AG04450 (cell line): ENCODE results near the gene RILPL2. TPM values are rescaled to one million over a fixed set of nuclear protein-coding genes. Genes with fewer than 3 reads are reported as not detected.
"Not testable (repeated sequence)": the region's sequence is repeated elsewhere in the genome, so short reads cannot be mapped to it uniquely, and the experiment has no call there.

ENCODE experiments used
- CTCF ChIA-PET: fragments of 300-600, 350-600 bp; formaldehyde crosslinking; extraction: SDS; loops from one replicate; lab custom pipeline; 2022; ENCODE audit warnings: antibody characterized with exemption, inconsistent platforms; lab: Charles Lee
- POLR2A ChIA-PET: fragments of 350-600 bp; formaldehyde crosslinking; extraction: SDS; loops from one replicate; lab custom pipeline; 2021; ENCODE audit warnings: antibody characterized with exemption, inconsistent platforms; lab: Yijun Ruan, JAX
- DNase-seq: peaks from one replicate; pipeline ENCODE4 v3.0.0-alpha.2; 2011; ENCODE audit warnings: low read depth, low spot score
- H3K27ac ChIP-seq: one replicate; pipeline ENCODE4 v1.5.1; 2012; ENCODE audit warnings: low read depth, low read length, control low read depth
- H3K27me3 ChIP-seq: one replicate; pipeline ENCODE4 v1.6.0; 2012; ENCODE audit warnings: low read length; ENCODE audit not compliant: control insufficient read depth, insufficient read depth
- H3K4me3 ChIP-seq: 2 replicates; pipeline ENCODE4 v1.5.1; 2011; ENCODE audit warnings: mild to moderate bottlenecking, low read depth, low read length, control low read depth
- H3K9me3 ChIP-seq: 2 replicates; pipeline ENCODE4 v1.5.1; 2012; ENCODE audit warnings: low read length; ENCODE audit not compliant: control insufficient read depth, insufficient read depth
- polyA plus RNA-seq: library from polyadenylated mRNA; depleted of rRNA; stranded (reverse); fragments of >200 nt; gene quantifications from 2 replicates; pipeline ENCODE4 v1.2.3, GENCODE V29; 2011
- TF ChIP-seq, protein P1 (sequence below): IDR thresholded peaks from 2 replicates; pipeline ENCODE4 v1.5.1; 2011; ENCODE audit warnings: low read depth, low read length, control low read depth, inconsistent platforms

Gene RILPL2
- polyA plus RNA-seq, 1 experiment = 2.9 TPM

DNA sequence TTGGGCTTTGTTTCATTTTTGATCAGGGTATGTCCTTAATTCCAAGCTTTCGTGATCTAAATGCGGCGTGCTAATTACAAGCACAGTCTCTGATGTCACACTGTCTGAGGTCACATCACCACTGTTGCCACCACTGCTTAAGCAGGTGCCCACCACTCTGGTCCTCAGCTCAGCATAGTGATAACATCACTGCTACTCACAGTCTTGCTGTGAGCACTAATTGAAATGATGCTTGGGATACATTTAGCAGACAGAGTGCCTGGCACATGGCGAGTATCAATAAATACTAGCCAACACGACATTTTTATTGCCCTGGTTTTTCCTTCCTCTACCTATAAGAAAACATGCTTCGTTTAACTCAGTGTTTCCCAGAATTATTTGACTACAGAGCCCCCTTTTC, 7.9 kb downstream of the RILPL2 start:
- no peak for DNase-seq
- peaks cover 2% of the 10 kb centered on the region; the same call in 1 of the 2 replicates for H3K9me3 ChIP-seq
- POLR2A ChIA-PET = no interaction called here
- H3K27ac ChIP-seq = no peak overlapping the region
- CTCF ChIA-PET = no interaction called here
- TF ChIP-seq, protein P1, sequence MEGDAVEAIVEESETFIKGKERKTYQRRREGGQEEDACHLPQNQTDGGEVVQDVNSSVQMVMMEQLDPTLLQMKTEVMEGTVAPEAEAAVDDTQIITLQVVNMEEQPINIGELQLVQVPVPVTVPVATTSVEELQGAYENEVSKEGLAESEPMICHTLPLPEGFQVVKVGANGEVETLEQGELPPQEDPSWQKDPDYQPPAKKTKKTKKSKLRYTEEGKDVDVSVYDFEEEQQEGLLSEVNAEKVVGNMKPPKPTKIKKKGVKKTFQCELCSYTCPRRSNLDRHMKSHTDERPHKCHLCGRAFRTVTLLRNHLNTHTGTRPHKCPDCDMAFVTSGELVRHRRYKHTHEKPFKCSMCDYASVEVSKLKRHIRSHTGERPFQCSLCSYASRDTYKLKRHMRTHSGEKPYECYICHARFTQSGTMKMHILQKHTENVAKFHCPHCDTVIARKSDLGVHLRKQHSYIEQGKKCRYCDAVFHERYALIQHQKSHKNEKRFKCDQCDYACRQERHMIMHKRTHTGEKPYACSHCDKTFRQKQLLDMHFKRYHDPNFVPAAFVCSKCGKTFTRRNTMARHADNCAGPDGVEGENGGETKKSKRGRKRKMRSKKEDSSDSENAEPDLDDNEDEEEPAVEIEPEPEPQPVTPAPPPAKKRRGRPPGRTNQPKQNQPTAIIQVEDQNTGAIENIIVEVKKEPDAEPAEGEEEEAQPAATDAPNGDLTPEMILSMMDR = no peak
- H3K4me3 ChIP-seq = no peak overlapping the region
- H3K27me3 ChIP-seq = no peaks in the 10 kb centered on the region

DNA sequence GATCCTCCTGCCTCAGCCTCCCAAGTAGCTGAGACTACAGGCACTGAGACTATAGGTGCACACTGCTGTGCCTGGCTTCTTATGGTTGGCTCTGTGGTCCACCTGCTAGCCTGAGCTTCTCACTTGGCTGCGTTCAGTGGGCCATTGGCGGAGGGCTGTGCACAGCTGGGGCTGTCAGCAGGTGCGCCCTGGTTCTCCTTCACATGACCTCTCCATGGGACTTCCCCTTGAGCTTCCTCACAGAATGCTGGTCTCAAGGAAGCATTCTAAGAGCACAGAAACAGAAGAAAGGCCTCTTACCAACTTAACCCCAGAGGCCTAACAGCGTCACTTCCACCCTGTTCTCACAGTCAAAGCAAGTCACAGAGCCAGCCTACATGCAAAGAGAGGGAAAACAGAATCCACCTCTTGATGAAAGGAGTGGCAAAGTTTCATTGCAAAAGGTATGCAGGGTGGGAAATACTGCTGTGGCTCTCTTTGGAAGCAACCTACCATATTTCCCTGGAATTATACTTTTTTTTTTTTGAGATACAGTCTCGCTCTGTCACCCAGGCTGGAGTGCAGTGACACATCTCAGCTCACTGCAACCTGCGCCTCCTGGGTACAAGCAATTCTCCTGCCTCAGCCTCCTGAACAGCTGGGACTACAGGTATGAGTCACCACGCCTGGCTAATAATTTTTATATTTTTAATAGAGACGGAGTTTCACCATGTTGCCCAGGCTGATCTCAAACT, 9.3 kb downstream of the RILPL2 start:
- DNase-seq = no peak
- ChIA-PET POLR2A (no interaction called here), CTCF (no interaction called here)
- no peak overlapping the region for H3K27ac ChIP-seq
- no peak overlapping the region for H3K4me3 ChIP-seq
- H3K9me3 ChIP-seq = peaks cover 3% of the 10 kb centered on the region; the same call in 1 of the 2 replicates
- H3K27me3 ChIP-seq = no peaks in the 10 kb centered on the region
- TF ChIP-seq, protein P1 = no peak

DNA sequence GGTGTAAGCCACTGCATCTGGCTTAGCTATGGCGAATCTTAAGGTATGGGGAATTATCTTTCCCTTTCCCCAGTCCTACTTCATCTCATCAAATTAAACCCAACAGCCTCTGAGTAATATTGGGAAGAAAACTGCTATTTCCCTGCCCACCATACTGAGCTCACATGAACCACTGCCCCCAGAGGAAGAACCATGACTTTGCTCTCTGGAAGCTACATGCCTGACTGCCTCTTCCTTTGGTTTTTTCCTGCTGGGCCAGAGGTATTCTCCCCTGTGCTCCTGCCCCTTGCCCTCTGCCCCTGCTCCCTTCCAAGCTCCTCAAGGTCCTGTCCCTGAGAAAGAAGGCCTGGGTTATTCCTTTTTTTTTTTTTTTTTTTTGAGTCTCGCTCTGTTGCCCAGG, 15.2 kb downstream of the RILPL2 start:
- TF ChIP-seq, protein P1 = no peak
- CTCF ChIA-PET = no interaction called here
- POLR2A ChIA-PET = no interaction called here
- no peak for DNase-seq
- H3K9me3 ChIP-seq = 0 out of 2 replicates have a peak, but pooled peaks cover 3% of the 10 kb centered on the region
- H3K4me3 ChIP-seq = no peak overlapping the region
- no peaks in the 10 kb centered on the region for H3K27me3 ChIP-seq
- H3K27ac ChIP-seq = no peak overlapping the region

DNA sequence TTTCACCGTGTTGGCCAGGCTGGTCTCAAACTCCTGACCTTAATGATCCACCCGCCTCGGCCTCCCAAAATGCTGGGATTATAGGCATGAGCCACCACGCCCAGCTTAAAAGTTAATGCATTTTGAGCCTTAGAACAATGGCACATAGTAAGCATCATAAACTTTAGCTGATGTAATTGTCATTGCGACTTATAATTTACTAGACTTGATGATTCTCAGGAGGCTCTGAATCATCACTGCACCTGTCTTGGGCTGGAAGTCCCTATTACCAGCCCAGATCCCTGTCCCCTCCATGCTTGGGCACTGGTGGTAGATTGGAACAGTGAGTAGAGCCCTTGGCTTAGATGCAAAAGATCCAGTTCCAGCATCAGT, 26.5 kb downstream of the RILPL2 start:
- no peaks in the 10 kb centered on the region for H3K27me3 ChIP-seq
- no peak for DNase-seq
- H3K4me3 ChIP-seq = no peak overlapping the region
- no peak overlapping the region for H3K27ac ChIP-seq
- H3K9me3 ChIP-seq = no peaks in the 10 kb centered on the region
- TF ChIP-seq, protein P1 = no peak
- POLR2A ChIA-PET = no interaction called here
- CTCF ChIA-PET = no interaction called here

DNA sequence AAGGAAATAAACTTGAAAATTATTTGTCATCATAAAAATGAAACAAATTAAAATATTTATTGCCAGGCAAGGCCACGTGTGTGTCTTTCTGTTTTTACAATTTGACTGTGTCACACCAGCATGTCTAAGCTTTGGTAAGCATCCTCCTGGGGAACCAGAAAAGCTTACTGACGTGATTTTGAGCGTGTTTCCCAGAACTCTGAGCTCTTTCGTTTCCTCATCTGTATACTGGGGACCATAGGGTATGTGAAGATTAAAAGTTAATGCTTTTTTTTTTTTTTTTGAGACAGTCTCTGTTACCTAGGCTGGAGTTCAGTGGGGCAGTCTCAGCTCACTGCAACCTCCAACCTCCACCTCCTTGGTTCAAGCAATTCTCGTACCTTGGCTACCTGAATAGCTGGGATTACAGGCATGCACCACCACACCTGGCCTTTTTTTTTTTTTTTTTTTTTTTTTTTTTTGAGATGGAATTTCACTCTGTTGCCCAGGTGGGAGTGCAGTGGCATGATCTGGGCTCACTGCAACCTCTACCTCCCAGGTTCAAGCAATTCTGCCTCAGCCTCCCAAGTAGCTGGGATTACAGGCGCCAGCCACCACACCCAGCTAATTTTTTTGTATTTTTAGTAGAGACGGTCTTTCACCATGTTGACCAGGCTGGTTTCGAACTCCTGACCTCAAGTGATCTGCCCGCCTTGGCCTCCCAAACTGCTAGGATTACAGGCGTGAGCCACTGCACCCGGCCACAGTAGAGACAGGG, 27.0 kb downstream of the RILPL2 start:
- not testable (repeated sequence) for H3K9me3 ChIP-seq, H3K27ac ChIP-seq, H3K27me3 ChIP-seq, H3K4me3 ChIP-seq, DNase-seq
- ChIA-PET POLR2A (interaction anchor here (0.8 kb wide), 1 partner anchor 19 kb away, joined by 5 read pairs; no protein-coding TSS in a partner anchor), CTCF (interaction anchor here (0.6 kb wide), 2 partner anchors 39 to 243 kb away, joined by 3 read pairs; no protein-coding TSS in a partner anchor)

DNA sequence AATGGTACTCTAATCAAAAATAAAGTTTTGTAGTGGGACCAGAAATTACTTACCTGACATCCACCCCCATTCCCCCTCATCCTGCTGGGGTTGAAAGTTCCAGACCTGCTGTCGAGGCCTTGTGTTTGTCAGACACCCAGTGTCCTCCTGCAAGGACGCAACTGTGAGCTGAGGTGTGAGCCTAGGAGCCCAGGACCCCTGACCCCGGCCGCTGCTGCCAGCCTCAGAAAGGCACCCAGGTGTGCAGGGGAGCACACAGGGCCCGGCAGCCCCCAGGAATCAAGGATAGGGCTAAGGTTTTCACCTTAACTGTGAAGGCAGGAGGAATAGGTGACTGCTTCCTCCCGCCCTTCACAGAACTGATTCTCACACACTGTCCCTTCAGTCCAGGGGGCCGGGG, 27.9 kb downstream of the RILPL2 start:
- H3K9me3 ChIP-seq, H3K27ac ChIP-seq, DNase-seq, POLR2A ChIA-PET, H3K27me3 ChIP-seq, H3K4me3 ChIP-seq, CTCF ChIA-PET: not testable (repeated sequence)

DNA sequence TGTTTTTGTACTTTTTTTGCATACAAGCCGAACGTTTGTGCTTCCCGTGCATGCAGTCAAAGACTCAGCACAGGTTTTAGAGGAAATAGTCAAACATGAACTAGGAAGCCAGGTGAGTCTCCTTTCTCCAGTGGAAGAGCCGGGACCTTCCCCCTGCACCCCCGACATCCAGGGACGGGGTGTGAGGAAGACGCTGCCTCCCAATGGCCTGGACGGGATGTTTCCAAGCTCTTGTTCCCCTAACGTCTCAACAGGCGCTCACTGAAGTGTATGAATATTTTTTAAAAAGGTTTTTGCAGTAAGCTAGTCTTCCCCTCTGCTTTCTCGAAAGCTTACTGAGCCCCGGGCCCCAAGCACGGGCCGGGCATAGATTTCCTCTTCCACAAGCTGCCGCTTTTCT, 28.6 kb downstream of the RILPL2 start:
- POLR2A ChIA-PET, H3K4me3 ChIP-seq, H3K27me3 ChIP-seq, H3K27ac ChIP-seq, DNase-seq, H3K9me3 ChIP-seq, CTCF ChIA-PET: not testable (repeated sequence)

DNA sequence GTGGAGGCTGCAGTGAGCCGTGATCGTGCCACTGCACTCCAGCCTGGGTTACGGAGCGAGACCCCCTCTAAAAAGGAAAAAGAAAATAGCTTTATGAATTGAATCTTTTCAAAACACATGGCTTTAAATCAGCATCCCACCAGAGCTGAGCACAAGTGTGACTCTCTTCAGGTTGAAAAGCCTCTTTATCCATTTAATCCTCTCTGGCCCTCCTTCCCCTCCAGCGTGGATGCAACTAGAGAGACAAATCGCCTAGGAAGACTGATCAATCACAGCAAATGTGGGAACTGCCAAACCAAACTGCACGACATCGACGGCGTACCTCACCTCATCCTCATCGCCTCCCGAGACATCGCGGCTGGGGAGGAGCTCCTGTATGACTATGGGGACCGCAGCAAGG, 29.2 kb downstream of the RILPL2 start:
- H3K4me3 ChIP-seq, H3K27ac ChIP-seq, POLR2A ChIA-PET, H3K27me3 ChIP-seq, DNase-seq, H3K9me3 ChIP-seq: not testable (repeated sequence)
- CTCF ChIA-PET = interaction anchor here (0.6 kb wide), 2 partner anchors 11 to 12 kb away, joined by 3 to 6 read pairs; no protein-coding TSS in a partner anchor
